ENCODE results near the gene F2RL3.

DNA sequence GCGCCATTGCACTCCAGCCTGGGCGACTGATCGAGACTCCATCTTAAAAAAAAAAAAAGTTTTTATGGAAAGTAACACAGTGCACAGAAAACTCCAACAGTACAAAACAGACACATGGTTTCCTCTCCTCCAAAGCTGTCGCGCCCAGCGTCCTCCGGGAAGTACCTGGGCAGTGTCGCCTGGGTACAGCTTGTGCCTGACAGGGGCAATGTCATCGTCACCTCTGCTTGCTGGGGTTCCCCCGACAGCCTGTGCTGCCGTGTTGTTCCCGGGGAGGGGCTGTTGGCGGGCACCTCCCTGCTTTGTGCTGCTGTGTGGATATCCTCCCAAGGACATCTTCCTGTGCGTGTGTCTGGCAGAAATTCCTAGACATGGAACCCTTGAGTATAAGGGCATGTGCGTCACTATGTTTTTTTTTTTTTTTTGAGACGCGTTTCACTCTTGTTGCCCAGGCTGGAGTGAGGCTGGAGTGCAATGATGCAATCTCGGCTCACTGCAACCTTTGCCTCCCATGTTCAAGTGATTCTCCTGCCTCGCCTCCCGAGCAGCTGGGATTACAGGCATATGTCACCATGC is 2.4 kb upstream of the F2RL3 start:
- TF ChIP-seq, protein P1, sequence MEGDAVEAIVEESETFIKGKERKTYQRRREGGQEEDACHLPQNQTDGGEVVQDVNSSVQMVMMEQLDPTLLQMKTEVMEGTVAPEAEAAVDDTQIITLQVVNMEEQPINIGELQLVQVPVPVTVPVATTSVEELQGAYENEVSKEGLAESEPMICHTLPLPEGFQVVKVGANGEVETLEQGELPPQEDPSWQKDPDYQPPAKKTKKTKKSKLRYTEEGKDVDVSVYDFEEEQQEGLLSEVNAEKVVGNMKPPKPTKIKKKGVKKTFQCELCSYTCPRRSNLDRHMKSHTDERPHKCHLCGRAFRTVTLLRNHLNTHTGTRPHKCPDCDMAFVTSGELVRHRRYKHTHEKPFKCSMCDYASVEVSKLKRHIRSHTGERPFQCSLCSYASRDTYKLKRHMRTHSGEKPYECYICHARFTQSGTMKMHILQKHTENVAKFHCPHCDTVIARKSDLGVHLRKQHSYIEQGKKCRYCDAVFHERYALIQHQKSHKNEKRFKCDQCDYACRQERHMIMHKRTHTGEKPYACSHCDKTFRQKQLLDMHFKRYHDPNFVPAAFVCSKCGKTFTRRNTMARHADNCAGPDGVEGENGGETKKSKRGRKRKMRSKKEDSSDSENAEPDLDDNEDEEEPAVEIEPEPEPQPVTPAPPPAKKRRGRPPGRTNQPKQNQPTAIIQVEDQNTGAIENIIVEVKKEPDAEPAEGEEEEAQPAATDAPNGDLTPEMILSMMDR (conservative IDR thresholded peaks at IDR 0.05) = no peak
- no peak for TF ChIP-seq ZFX (IDR thresholded peaks at IDR 0.05)

Measured in C4-2B (cell line).